Endothelial cell of umbilical vein (primary cell): ENCODE data around the gene RD3L. TPM values are rescaled to one million over a fixed set of nuclear protein-coding genes. Genes with fewer than 3 reads are reported as not detected.

Source experiments
- BruUV-seq: library from RNA; stranded (reverse); fragments of 400-500 nt; replicated peaks from 2 replicates; lab custom pipeline; 2021; lab: Mats Ljungman, UMichigan
- CTCF ChIA-PET: fragments of 300-600, 350-600 bp; sonication (Branson Sonifier 250); formaldehyde crosslinking; loops from one replicate; lab custom pipeline; 2021; ENCODE audit warnings: antibody characterized with exemption, inconsistent platforms; lab: Charles Lee
- POLR2A ChIA-PET: fragments of 300-600, 350-600 bp; sonication (Branson Sonifier 250); formaldehyde crosslinking; loops from one replicate; lab custom pipeline; 2021; ENCODE audit warnings: antibody characterized with exemption, inconsistent platforms; lab: Charles Lee
- DNase-seq: peaks from one replicate; pipeline ENCODE4 v3.0.0-alpha.2; 2011; ENCODE audit warnings: low read depth, low spot score
- FAIRE-seq: peaks from 2 replicates; lab custom pipeline; 2011; peaks lifted over from hg19 to GRCh38; lab: Jason Lieb, UNC
- H2AFZ ChIP-seq: 2 replicates; pipeline ENCODE4 v1.6.0; 2012; ENCODE audit warnings: low read depth, low read length, control low read depth, inconsistent platforms
- H3K27ac ChIP-seq: 2 replicates; pipeline ENCODE4 v1.5.1; 2011; ENCODE audit warnings: low read depth, mild to moderate bottlenecking, control low read depth, low read length, moderate library complexity; ENCODE audit not compliant: insufficient read depth
- H3K27me3 ChIP-seq, 2 experiments: 2 replicates each; pipeline versions ENCODE4 v1.6.0 to v1.6.1; 2011; ENCODE audit warnings: low read length in 2 of 2, mixed read lengths in 1 of 2; ENCODE audit not compliant: control insufficient read depth in 2 of 2, insufficient read depth in 2 of 2
- H3K36me3 ChIP-seq, 2 experiments: 2 replicates in 1 of 2; 3 replicates in 1 of 2; pipeline ENCODE4 v1.5.1; 2011; ENCODE audit warnings: low read length in 2 of 2, mild to moderate bottlenecking in 1 of 2, moderate library complexity in 1 of 2; ENCODE audit not compliant: control insufficient read depth in 2 of 2, insufficient read depth in 2 of 2; ENCODE audit errors: extremely low read depth in 1 of 2
- H3K4me1 ChIP-seq: 3 replicates; pipeline ENCODE4 v1.5.1; 2011; ENCODE audit warnings: mild to moderate bottlenecking, low read length; ENCODE audit not compliant: control insufficient read depth, insufficient read depth; ENCODE audit errors: extremely low read depth
- H3K4me2 ChIP-seq: 2 replicates; pipeline ENCODE4 v1.6.1; 2011; ENCODE audit warnings: low read length, control low read depth, mixed read lengths; ENCODE audit not compliant: insufficient read depth
- H3K4me3 ChIP-seq, 3 experiments: fragments of 200-600 bp in 1 of 3; sonication (generic), shearing (Covaris generic) in 1 of 3; replicated peaks in 1 of 3; 2 replicates each; pipeline ENCODE4 v1.5.1; 2011 to 2016; ENCODE audit warnings: control low read depth in 3 of 3, low read length in 3 of 3, mild to moderate bottlenecking in 2 of 3, inconsistent platforms in 1 of 3, low read depth in 1 of 3, moderate library complexity in 1 of 3; ENCODE audit not compliant: insufficient read depth in 1 of 3
- H3K79me2 ChIP-seq: 2 replicates; pipeline ENCODE4 v1.6.0; 2012; ENCODE audit warnings: low read length, inconsistent platforms; ENCODE audit not compliant: control insufficient read depth, insufficient read depth
- H3K9ac ChIP-seq: replicated peaks from 2 replicates; pipeline ENCODE3; 2011; ENCODE audit warnings: low read length, control low read depth; ENCODE audit not compliant: insufficient read depth; ENCODE audit errors: extremely low read depth
- H3K9me1 ChIP-seq: replicated peaks from 3 replicates; pipeline ENCODE4 v1.6.0; 2011; ENCODE audit warnings: mild to moderate bottlenecking, low read length; ENCODE audit not compliant: control insufficient read depth, insufficient read depth; ENCODE audit errors: extremely low read depth
- H3K9me3 ChIP-seq: replicated peaks from 2 replicates; pipeline ENCODE4 v1.5.1; 2012; ENCODE audit warnings: low read length, inconsistent platforms; ENCODE audit not compliant: control insufficient read depth, insufficient read depth
- H4K20me1 ChIP-seq: replicated peaks from 2 replicates; pipeline ENCODE3; 2011; ENCODE audit warnings: mild to moderate bottlenecking, low read length; ENCODE audit not compliant: control insufficient read depth, insufficient read depth; ENCODE audit errors: extremely low read depth
- EZH2 ChIP-seq: IDR thresholded peaks from 2 replicates; pipeline ENCODE4 v1.6.1; 2012; ENCODE audit warnings: borderline replicate concordance, low read depth, mild to moderate bottlenecking, moderate library complexity, low read length, inconsistent platforms; ENCODE audit not compliant: severe bottlenecking
- FOS ChIP-seq: IDR thresholded peaks from 2 replicates; pipeline ENCODE4 v1.6.1; 2011; ENCODE audit warnings: mild to moderate bottlenecking, low read length, moderate library complexity, borderline replicate concordance; ENCODE audit not compliant: insufficient read depth
- GATA2 ChIP-seq: IDR thresholded peaks from 2 replicates; pipeline ENCODE4 v1.7.0; 2011; ENCODE audit warnings: low read depth, mild to moderate bottlenecking, moderate library complexity, mixed read lengths, low read length; ENCODE audit not compliant: insufficient read length, insufficient read depth
- JUN ChIP-seq: IDR thresholded peaks from 2 replicates; pipeline ENCODE4 v1.6.1; 2011; ENCODE audit warnings: borderline replicate concordance, low read depth; ENCODE audit not compliant: insufficient read length, insufficient read depth
- MYC ChIP-seq: IDR thresholded peaks from one replicate; pipeline ENCODE4 v1.6.1; 2011; ENCODE audit warnings: mild to moderate bottlenecking, low read depth, low read length
- POLR2A ChIP-seq: IDR thresholded peaks from 2 replicates; pipeline ENCODE4 v1.6.1; 2012; ENCODE audit warnings: low read depth, mild to moderate bottlenecking, control low read depth, low read length
- POLR2AphosphoS5 ChIP-seq: IDR thresholded peaks from 2 replicates; pipeline ENCODE4 v1.6.1; 2012; ENCODE audit warnings: low read depth, mild to moderate bottlenecking, control low read depth, low read length, moderate library complexity; ENCODE audit not compliant: insufficient read depth
- dilution Hi-C: fragments of 300-500 bp; cut with MboI; formaldehyde crosslinking; loops from one replicate; pipeline ENCODE4 v1.15.0; 2019; ENCODE audit warnings: low sequenced_read_pairs; ENCODE audit not compliant: extremely low pct_ligation_motif_present
- intact Hi-C: fragments of 100-400 bp; cut with micrococcal nuclease; formaldehyde crosslinking; loops from one replicate; pipeline ENCODE4 v1.10.0; 2022
- polyA plus RNA-seq, 4 experiments: library from polyadenylated mRNA; depleted of rRNA in 3 of 4; stranded (reverse) in 3 of 4; unstranded in 1 of 4; fragments of >200 nt; gene quantifications; 2 replicates each; pipeline versions ENCODE4 v1.2.1 to v1.2.3, GENCODE V29; 2011 to 2012; ENCODE audit warnings: missing spikeins in 1 of 4
- total RNA-seq: library from RNA; stranded (reverse); gene quantifications from 2 replicates; pipeline ENCODE4 v1.2.3, GENCODE V29; 2021
- TF ChIP-seq, protein P1 (sequence below), 2 donors: IDR thresholded peaks; 1 replicate in 1 of 2; 2 replicates in 1 of 2; pipeline ENCODE4 v1.5.1; 2011; ENCODE audit warnings: low read length in 2 of 2, mild to moderate bottlenecking in 2 of 2, moderate library complexity in 2 of 2, control low read depth in 1 of 2, inconsistent platforms in 1 of 2, low read depth in 1 of 2; ENCODE audit not compliant: insufficient read depth in 1 of 2; ENCODE audit errors: extremely low read depth in 1 of 2
- TF ChIP-seq, protein P2 (sequence below): IDR thresholded peaks from 2 replicates; pipeline ENCODE4 v1.6.1; 2011; ENCODE audit not compliant: insufficient read depth, insufficient read length

The RD3L gene
- total and polyA plus RNA-seq, 2 donors (not counting 3 experiments of a cell fraction or from before 2014, with no cell fraction given) = not detected

DNA sequence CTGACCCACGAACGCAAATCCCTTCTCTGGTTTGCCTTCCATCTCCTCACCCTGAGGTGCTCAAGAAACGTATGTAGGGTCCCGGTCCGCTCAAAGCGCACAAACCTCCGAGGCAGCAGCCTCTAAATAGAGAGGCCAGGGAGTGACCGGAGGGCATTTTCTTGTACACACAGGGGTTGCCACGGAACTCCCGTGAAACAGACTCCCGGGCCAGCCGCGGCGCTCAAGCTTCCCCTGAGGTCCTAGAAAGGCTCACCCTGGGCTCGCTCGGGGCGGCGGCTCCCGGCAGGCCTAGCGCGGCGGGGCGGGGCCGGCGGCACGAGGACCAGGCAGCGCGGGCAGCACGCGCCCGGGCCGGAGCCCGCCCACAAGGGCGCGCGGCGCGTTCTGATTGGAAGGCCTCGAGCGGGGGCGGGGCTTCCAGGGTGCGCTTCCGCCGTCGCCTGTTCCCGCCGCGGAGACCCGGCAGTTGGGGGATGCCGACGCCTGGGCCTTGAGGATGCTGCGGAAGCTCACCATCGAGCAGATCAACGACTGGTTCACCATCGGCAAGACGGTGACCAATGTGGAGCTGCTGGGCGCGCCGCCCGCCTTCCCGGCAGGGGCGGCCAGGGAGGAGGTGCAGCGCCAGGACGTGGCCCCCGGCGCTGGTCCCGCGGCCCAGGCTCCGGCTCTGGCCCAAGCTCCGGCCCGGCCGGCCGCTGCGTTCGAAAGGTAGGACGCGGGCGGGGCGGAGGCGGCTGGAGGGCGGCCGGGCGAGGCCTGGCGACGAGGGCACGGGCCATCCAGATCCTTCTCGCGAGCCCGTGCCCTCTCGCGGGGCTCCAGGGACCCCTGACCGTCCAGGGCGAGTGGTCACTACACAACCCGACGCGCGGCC lies 14.1 kb downstream of the RD3L start, which contains the start of gene TDRD9:
TDRD9 (plus strand) TSS at position 446 of the 880 bp plus-strand sequence; CDS start at position 500, 54 bp downstream.
- FAIRE-seq (no peak), DNase-seq (no peak)
- H2AFZ ChIP-seq = no peak within 1 kb of the TSS
- H3K4me1 ChIP-seq = no peaks in the 10 kb centered on the region
- no peaks in the 10 kb centered on the region for H4K20me1 ChIP-seq
- H3K9me3 ChIP-seq = no peaks in the 10 kb centered on the region
- intact Hi-C loops = no loop called here
- no peak within 1 kb of the TSS for H3K4me2 ChIP-seq
- dilution Hi-C loops = no loop called here
- CTCF ChIA-PET = no interaction called here
- no peak within 1 kb of the TSS for H3K4me3 ChIP-seq
- no peak within 1 kb of the TSS for H3K9ac ChIP-seq
- no peaks in the 10 kb centered on the region for H3K9me1 ChIP-seq
- POLR2A ChIA-PET = interaction anchor here (0.6 kb wide), 1 partner anchor 37 kb away, joined by 5 read pairs; no protein-coding TSS in a partner anchor
- TF ChIP-seq, protein P1, sequence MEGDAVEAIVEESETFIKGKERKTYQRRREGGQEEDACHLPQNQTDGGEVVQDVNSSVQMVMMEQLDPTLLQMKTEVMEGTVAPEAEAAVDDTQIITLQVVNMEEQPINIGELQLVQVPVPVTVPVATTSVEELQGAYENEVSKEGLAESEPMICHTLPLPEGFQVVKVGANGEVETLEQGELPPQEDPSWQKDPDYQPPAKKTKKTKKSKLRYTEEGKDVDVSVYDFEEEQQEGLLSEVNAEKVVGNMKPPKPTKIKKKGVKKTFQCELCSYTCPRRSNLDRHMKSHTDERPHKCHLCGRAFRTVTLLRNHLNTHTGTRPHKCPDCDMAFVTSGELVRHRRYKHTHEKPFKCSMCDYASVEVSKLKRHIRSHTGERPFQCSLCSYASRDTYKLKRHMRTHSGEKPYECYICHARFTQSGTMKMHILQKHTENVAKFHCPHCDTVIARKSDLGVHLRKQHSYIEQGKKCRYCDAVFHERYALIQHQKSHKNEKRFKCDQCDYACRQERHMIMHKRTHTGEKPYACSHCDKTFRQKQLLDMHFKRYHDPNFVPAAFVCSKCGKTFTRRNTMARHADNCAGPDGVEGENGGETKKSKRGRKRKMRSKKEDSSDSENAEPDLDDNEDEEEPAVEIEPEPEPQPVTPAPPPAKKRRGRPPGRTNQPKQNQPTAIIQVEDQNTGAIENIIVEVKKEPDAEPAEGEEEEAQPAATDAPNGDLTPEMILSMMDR (IDR thresholded peaks at IDR 0.05; ENCODE audit: extremely low read depth in 1 of 2, insufficient read depth in 1 of 2, low read depth in 1 of 2, low read length in 2 of 2) = no peak
- TF ChIP-seq MYC (no peak), POLR2A (no peak), POLR2AphosphoS5 (no peak), GATA2 (no peak), JUN (no peak), FOS (no peak), EZH2 (no peak)
- TF ChIP-seq, protein P2, sequence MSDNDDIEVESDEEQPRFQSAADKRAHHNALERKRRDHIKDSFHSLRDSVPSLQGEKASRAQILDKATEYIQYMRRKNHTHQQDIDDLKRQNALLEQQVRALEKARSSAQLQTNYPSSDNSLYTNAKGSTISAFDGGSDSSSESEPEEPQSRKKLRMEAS = no peak
- no peak within 1 kb of the TSS for H3K27ac ChIP-seq
- H3K27me3 ChIP-seq = peaks cover 1 to 10% of the 10 kb centered on the region in 2 experiments
- H3K36me3 ChIP-seq = no peaks in the 10 kb centered on the region
- H3K79me2 ChIP-seq = no peaks in the 10 kb centered on the region
- BruUV-seq = no TSS peak
